Panc1 (cell line): ENCODE results near the gene NCAPD2. TPM values are rescaled to one million over a fixed set of nuclear protein-coding genes. Genes with fewer than 3 reads are reported as not detected.

Source experiments
- ATAC-seq: fragments of 200-7000 bp; cut with Tn5 transposase; 2 replicates; pipeline ENCODE4 v1.9.1; 2020; ENCODE audit warnings: mild to moderate bottlenecking, moderate library complexity
- BruUV-seq: library from RNA; stranded (reverse); fragments of 400-500 nt; replicated peaks from 2 replicates; lab custom pipeline; 2021; lab: Mats Ljungman, UMichigan
- CTCF ChIA-PET: fragments of 300-600 bp; sonication (Branson Sonifier 250); formaldehyde crosslinking; loops from one replicate; lab custom pipeline; 2022; ENCODE audit warnings: antibody characterized with exemption; lab: Charles Lee
- POLR2A ChIA-PET: fragments of 300-600 bp; sonication (Branson Sonifier 250); formaldehyde crosslinking; loops from one replicate; lab custom pipeline; 2022; ENCODE audit warnings: antibody characterized with exemption; lab: Charles Lee
- DNase-seq: peaks from one replicate; pipeline ENCODE4 v3.0.0-alpha.2; 2010; ENCODE audit warnings: low read depth, low spot score
- H3K27ac ChIP-seq: 2 replicates; pipeline ENCODE4 v1.5.1; 2011; ENCODE audit warnings: mild to moderate bottlenecking, low read length, inconsistent platforms
- H3K27me3 ChIP-seq: fragments of 200-500 bp; sonication (Bioruptor generic); 2 replicates; pipeline ENCODE4 v1.6.0; 2014; ENCODE audit warnings: low read length, inconsistent platforms; ENCODE audit not compliant: control insufficient read depth, insufficient read depth
- H3K36me3 ChIP-seq: fragments of 200-500 bp; sonication (Bioruptor generic); 2 replicates; pipeline ENCODE4 v1.5.1; 2014; ENCODE audit warnings: inconsistent platforms, mild to moderate bottlenecking, low read length, moderate library complexity; ENCODE audit not compliant: control insufficient read depth, insufficient read depth
- H3K4me1 ChIP-seq: 2 replicates; pipeline ENCODE4 v1.5.1; 2011; ENCODE audit warnings: inconsistent platforms, mild to moderate bottlenecking, low read length, moderate library complexity; ENCODE audit not compliant: control insufficient read depth, insufficient read depth
- H3K4me3 ChIP-seq, 2 experiments: 2 replicates each; pipeline ENCODE4 v1.5.1; 2011 to 2012; ENCODE audit warnings: low read depth in 2 of 2, low read length in 2 of 2, mild to moderate bottlenecking in 2 of 2, inconsistent platforms in 1 of 2, moderate library complexity in 1 of 2
- H3K9me3 ChIP-seq: fragments of 200-500 bp; sonication (Bioruptor generic); 2 replicates; pipeline ENCODE4 v1.5.1; 2014; ENCODE audit warnings: low read depth, mild to moderate bottlenecking, inconsistent platforms, low read length, moderate library complexity; ENCODE audit not compliant: control insufficient read depth, insufficient read depth
- CTCF ChIP-seq: fragments of 450-650 bp; IDR thresholded peaks from 2 replicates; pipeline ENCODE4 v1.5.1; 2017; ENCODE audit warnings: mild to moderate bottlenecking
- POLR2AphosphoS5 ChIP-seq: IDR thresholded peaks from 2 replicates; pipeline ENCODE4 v1.6.1; 2012; ENCODE audit warnings: mild to moderate bottlenecking, low read depth, low read length, moderate library complexity
- REST ChIP-seq, 2 experiments: IDR thresholded peaks; 2 replicates each; pipeline ENCODE4 v1.6.1; 2011 to 2012; ENCODE audit warnings: low read depth in 2 of 2, control low read depth in 1 of 2, low read length in 1 of 2, mild to moderate bottlenecking in 1 of 2, moderate library complexity in 1 of 2; ENCODE audit not compliant: insufficient read depth in 1 of 2
- SIN3A ChIP-seq: IDR thresholded peaks from 2 replicates; pipeline ENCODE4 v1.6.1; 2012; ENCODE audit warnings: low read depth, mild to moderate bottlenecking, low read length, moderate library complexity, borderline replicate concordance; ENCODE audit not compliant: insufficient read depth
- TCF7L2 ChIP-seq: IDR thresholded peaks from 2 replicates; pipeline ENCODE4 v1.6.1; 2011; ENCODE audit warnings: mild to moderate bottlenecking, low read depth, low read length, inconsistent platforms
- in situ Hi-C: cut with HindIII; loops from 2 replicates; pipeline ENCODE4 v1.10.0; 2016; ENCODE audit warnings: low sequenced_read_pairs, low pct_unique_long_range_greater_than_20kb
- intact Hi-C: fragments of 100-400 bp; cut with micrococcal nuclease; formaldehyde crosslinking; loops from one replicate; pipeline ENCODE4 v1.10.0; 2022; ENCODE audit not compliant: unreplicated experiment
- total RNA-seq: library from RNA; stranded (reverse); gene quantifications from one replicate; pipeline ENCODE4 v1.2.1, GENCODE V29; 2021; ENCODE audit not compliant: unreplicated experiment

Gene NCAPD2
- total RNA-seq, 1 experiment from 2014 or later: 80.3 TPM

- TF ChIP-seq TCF7L2: no peak
- TF ChIP-seq SIN3A: no peak
- TF ChIP-seq POLR2AphosphoS5: no peak
- no peak for TF ChIP-seq CTCF
- no peak for TF ChIP-seq REST (IDR thresholded peaks at IDR 0.05; ENCODE audit: insufficient read depth in 1 of 2, low read depth in 2 of 2, low read length in 1 of 2)
- BruUV-seq: no TSS peak
- ATAC-seq: no peak
- Histone ChIP-seq H3K27ac (no peak overlapping the region), H3K27me3 (no peaks in the 10 kb centered on the region), H3K36me3 (no peaks in the 10 kb centered on the region; the same call in 1 of the 2 replicates), H3K9me3 (no peaks in the 10 kb centered on the region), H3K4me3 (no peak overlapping the region), H3K4me1 (no peaks in the 10 kb centered on the region)
- no peak for DNase-seq
- intact Hi-C loops (no loop called here), in situ Hi-C loops (no loop called here)
- CTCF ChIA-PET: no interaction called here
- POLR2A ChIA-PET: no interaction called here
Measured at GRCh38 chr12:6462234-6462995, 31.5 kb upstream of the NCAPD2 start.

GRCh38 chr12:6463216-6463615, 30.7 kb upstream of the NCAPD2 start:
- no peaks in the 10 kb centered on the region for H3K9me3 ChIP-seq
- no peaks in the 10 kb centered on the region; the same call in 1 of the 2 replicates for H3K4me1 ChIP-seq
- H3K27ac ChIP-seq: no peak overlapping the region
- ChIA-PET POLR2A (no interaction called here), CTCF (no interaction called here)
- in situ Hi-C loops: no loop called here
- ATAC-seq: no peak
- no peaks in the 10 kb centered on the region; the same call in 1 of the 2 replicates for H3K36me3 ChIP-seq
- no TSS peak for BruUV-seq
- DNase-seq: no peak
- intact Hi-C loops: no loop called here
- H3K27me3 ChIP-seq: no peaks in the 10 kb centered on the region
- no peak overlapping the region for H3K4me3 ChIP-seq
- TF ChIP-seq TCF7L2 (no peak), SIN3A (no peak), REST (IDR thresholded peaks at IDR 0.05; ENCODE audit: insufficient read depth in 1 of 2, low read depth in 2 of 2, low read length in 1 of 2) (no peak)
